ENCODE measurements around the gene GET4.
"Not testable (repeated sequence)": the region's sequence is repeated elsewhere in the genome, so short reads cannot be mapped to it uniquely, and the experiment has no call there.

The GET4 gene

DNA sequence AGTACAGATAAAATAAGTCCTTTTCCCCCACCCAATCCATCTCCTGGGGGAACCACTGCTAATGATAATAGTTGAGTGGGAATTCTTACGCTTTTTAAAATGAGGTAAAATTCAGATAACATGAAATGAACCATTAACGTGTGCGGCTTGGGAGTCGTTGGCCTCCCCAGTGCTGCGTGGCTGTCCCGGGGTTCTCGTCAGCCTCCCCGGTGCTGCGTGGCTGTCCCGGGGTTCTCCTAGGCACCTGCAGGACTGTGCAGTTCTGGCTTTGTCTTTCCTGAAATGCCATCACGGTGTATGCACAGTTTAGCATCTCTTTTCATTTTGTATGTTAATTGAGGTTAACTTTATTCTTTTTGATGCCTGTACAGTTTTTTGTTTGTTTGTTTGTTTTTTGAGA, 30.6 kb upstream of the GET4 start:
- no peak for DNase-seq

GRCh38 chr7:846958-847650, 29.2 kb upstream of the GET4 start:
- not testable (repeated sequence) for DNase-seq

GRCh38 chr7:847728-848127, 28.6 kb upstream of the GET4 start:
- not testable (repeated sequence) for DNase-seq

- DNase-seq = no peak
These were observed 27.2 kb upstream of the GET4 start for GRCh38 chr7:849145-849544.

- DNase-seq = no peak
These were observed 26.6 kb upstream of the GET4 start for GRCh38 chr7:849781-850180.

- no peak for DNase-seq
These were observed 25.1 kb upstream of the GET4 start for GRCh38 chr7:851204-851603.

- DNase-seq = no peak
These were observed 22.8 kb upstream of the GET4 start for GRCh38 chr7:853366-854117.

DNA sequence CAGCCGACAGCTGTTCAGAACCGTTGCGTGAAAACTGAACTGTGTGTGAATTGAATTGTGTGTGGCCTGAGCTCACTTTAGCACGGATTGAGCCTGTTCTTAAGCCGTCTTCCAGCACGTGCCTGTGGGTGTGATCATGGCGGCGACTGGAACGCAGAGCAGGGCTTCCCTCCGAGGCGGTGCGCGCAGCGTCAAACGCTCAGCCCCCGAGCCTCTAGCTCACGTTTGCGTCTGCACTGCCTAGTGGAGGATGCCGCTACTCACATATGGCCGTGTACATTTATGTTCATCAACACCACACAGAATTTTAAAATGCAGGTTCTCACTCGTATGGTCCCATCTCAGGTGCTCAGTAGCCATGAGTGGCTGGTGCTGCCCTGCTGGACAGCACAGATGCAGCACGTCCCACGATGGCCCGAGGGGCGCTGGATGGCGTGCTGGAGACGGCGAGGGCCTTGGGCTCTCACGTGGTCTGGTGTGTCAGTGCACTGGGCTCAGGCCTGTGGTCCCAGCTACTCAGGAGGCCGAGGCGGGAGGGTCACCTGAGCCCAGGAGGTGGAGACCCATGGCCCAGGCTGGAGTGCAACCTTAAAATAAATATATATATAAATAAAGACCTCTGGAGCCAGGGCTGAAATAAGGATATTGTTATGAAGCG, 22.1 kb upstream of the GET4 start:
- no peak for DNase-seq

GRCh38 chr7:855686-856369, 20.5 kb upstream of the GET4 start:
- DNase-seq = no peak

- no peak for DNase-seq
These were observed 19.8 kb upstream of the GET4 start for GRCh38 chr7:856444-857095.

GRCh38 chr7:857661-858060, 18.7 kb upstream of the GET4 start:
- no peak for DNase-seq

GRCh38 chr7:859359-860030, 16.9 kb upstream of the GET4 start:
- no peak for DNase-seq

GRCh38 chr7:860149-860548, 16.2 kb upstream of the GET4 start:
- DNase-seq = no peak

- DNase-seq = no peak
These were observed 15.1 kb upstream of the GET4 start for GRCh38 chr7:861222-861621.

GRCh38 chr7:862157-862556, 14.2 kb upstream of the GET4 start:
- no peak for DNase-seq

DNA sequence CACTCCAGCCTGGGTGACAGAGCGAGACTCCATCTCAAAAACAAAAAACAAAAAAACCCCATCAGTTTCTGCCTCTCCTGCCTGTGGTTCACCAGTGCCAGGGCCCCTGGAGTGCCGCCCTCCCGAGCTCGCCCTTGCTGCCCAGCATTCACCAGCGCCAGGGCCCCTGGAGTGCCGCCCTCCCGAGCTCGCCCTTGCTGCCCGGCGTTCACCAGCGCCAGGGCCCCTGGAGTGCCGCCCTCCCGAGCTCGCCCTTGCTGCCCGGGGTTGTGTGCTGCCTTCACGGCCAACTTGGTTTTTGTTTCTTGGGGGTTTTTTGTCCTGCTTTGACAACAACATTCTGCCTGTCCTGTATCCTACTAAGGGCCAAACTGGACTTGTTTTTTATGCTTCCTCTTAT, 13.2 kb upstream of the GET4 start:
- DNase-seq = no peak

- DNase-seq = no peak
These were observed 10.4 kb upstream of the GET4 start for GRCh38 chr7:865921-866320.

- no peak for DNase-seq
These were observed 9.4 kb upstream of the GET4 start for GRCh38 chr7:867001-867405.

DNA sequence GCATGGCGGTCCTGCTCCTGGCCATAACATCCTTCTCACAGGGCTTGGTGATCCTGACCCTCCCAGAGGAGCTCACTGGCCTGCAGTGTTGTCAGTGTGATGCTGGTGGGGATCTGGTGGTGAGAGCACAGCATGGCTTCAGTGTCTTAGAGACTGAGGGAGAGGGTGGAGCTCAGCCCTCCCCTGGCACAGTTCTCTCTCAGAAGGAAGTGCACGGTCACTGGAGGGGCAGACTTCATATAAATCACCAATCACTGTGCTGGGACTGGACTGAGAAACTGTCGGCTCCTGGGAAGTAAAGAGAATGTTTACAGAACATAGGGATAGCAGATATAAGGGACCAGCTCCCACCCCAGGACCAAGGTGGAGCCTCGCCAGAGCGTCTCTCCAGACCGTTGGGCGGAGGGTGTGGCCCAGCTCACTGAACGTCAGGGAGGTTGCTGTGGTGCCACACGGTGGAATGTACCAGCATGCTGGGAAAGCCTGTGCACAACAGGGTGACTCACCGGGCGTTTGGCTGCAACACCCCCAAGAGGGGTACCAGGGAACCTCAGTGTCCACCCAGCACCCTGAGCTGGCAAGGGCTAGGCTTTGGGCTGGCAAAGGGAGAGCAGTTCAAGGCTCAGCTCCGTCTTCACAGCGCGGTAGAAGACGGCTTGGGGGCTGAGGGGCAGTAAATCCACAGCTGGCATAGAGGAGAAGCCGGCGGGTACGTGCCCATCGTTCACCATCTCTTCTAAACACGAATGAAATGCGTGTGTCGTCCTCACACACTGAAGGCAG, 8.8 kb upstream of the GET4 start:
- no peak for DNase-seq

DNA sequence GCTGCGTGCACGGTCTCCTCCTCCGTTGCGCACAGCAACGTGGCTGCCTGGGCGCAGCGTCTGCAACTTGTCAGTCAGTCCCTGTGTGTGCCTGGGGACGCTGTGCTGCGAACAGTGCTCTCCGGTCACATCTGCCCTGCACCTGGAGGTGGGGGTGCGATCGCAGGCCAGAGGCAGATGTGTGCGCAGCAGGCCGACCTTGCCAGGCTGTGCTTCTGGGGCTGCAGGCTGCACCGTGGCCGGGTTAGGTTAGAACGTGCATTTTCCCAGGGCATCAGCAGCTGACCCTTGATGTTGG, 8.2 kb upstream of the GET4 start:
- no peak for DNase-seq

DNA sequence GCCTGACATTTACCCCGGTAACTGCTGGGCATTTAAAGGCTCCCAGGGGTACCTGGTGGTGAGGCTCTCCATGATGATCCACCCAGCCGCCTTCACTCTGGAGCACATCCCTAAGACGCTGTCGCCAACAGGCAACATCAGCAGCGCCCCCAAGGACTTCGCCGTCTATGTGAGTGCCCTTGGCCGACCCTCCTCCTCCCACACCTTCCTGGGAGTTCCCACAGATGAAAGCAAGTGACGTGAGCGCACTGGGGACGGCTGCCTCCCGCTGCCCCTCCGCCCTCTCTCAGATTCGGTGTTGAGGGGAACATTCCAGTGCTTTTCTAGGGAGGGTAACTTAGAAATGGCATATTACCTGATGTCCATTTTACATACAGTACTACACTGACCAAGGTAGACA, 7.0 kb upstream of the GET4 start:
- DNase-seq = no peak
